Fibroblast of lung (primary cell): ENCODE measurements around the gene CSF3R. TPM values are rescaled to one million over a fixed set of nuclear protein-coding genes. Genes with fewer than 3 reads are reported as not detected.
A peak's percentile ranks its signal among the peaks of the same experiment; 100 is the strongest.

Experiments used
- DNase-seq, 2 donors: peaks; one replicate each; pipeline versions ENCODE4 v3.0.0 to v3.0.0-alpha.2; 2010; ENCODE audit warnings: low read depth in 2 of 2
- H2AFZ ChIP-seq: 2 replicates; pipeline ENCODE4 v1.5.1; 2012; ENCODE audit warnings: low read length, control low read depth, inconsistent platforms
- H3K27ac ChIP-seq: 2 replicates; pipeline ENCODE4 v1.5.1; 2011; ENCODE audit warnings: low read length, control low read depth; ENCODE audit not compliant: insufficient read depth
- H3K27me3 ChIP-seq: 2 replicates; pipeline ENCODE4 v1.5.1; 2011; ENCODE audit warnings: mild to moderate bottlenecking, low read length; ENCODE audit not compliant: control insufficient read depth, insufficient read depth
- H3K36me3 ChIP-seq: 2 replicates; pipeline ENCODE4 v1.5.1; 2011; ENCODE audit warnings: low read length; ENCODE audit not compliant: control insufficient read depth, insufficient read depth
- H3K4me1 ChIP-seq: 2 replicates; pipeline ENCODE4 v1.5.1; 2011; ENCODE audit warnings: low read length; ENCODE audit not compliant: control insufficient read depth, insufficient read depth; ENCODE audit errors: extremely low read depth
- H3K4me2 ChIP-seq: 2 replicates; pipeline ENCODE4 v1.5.1; 2011; ENCODE audit warnings: low read length, control low read depth; ENCODE audit not compliant: insufficient read depth; ENCODE audit errors: extremely low read depth
- H3K4me3 ChIP-seq, 4 experiments: fragments of 200-600 bp in 1 of 4; sonication (generic) in 1 of 4; replicated peaks in 1 of 4; 2 replicates each; pipeline ENCODE4 v1.5.1; 2011 to 2016; ENCODE audit warnings: low read length in 4 of 4, low read depth in 3 of 4, mild to moderate bottlenecking in 3 of 4, control low read depth in 2 of 4, inconsistent platforms in 1 of 4, mixed read lengths in 1 of 4; ENCODE audit not compliant: insufficient read depth in 1 of 4; ENCODE audit errors: control extremely low read depth in 1 of 4
- H3K79me2 ChIP-seq: 2 replicates; pipeline ENCODE4 v1.5.1; 2012; ENCODE audit warnings: mild to moderate bottlenecking, low read length, inconsistent platforms; ENCODE audit not compliant: control insufficient read depth, insufficient read depth
- H3K9ac ChIP-seq: 2 replicates; pipeline ENCODE4 v1.5.1; 2011; ENCODE audit warnings: mild to moderate bottlenecking, low read length, control low read depth; ENCODE audit not compliant: insufficient read depth
- H3K9me3 ChIP-seq: 2 replicates; pipeline ENCODE4 v1.5.1; 2012; ENCODE audit warnings: low read depth, low read length; ENCODE audit not compliant: control insufficient read depth, insufficient read depth
- H4K20me1 ChIP-seq: 2 replicates; pipeline ENCODE4 v1.5.1; 2011; ENCODE audit warnings: low read length; ENCODE audit not compliant: control insufficient read depth, insufficient read depth; ENCODE audit errors: extremely low read depth
- EZH2 ChIP-seq: IDR thresholded peaks from 2 replicates; pipeline ENCODE4 v1.5.1; 2012; ENCODE audit warnings: low read length, control low read depth, mild to moderate bottlenecking; ENCODE audit errors: missing control alignments
- polyA plus RNA-seq, 2 donors: library from polyadenylated mRNA; depleted of rRNA in 1 of 2; stranded (reverse) in 1 of 2; unstranded in 1 of 2; fragments of >200 nt; gene quantifications; 2 replicates each; pipeline ENCODE4 v1.2.1, GENCODE V29; 2011 to 2012; ENCODE audit warnings: missing spikeins in 1 of 2
- total RNA-seq: library from RNA; depleted of rRNA; stranded (reverse); fragments of >200 nt; gene quantifications from 2 replicates; pipeline ENCODE4 v1.2.1, GENCODE V29; 2014
- TF ChIP-seq, protein P1 (sequence below), 2 donors: IDR thresholded peaks in 1 of 2; conservative IDR thresholded peaks in 1 of 2; 1 replicate in 1 of 2; 2 replicates in 1 of 2; pipeline ENCODE4 v1.5.1; 2011 to 2012; ENCODE audit warnings: low read length in 2 of 2, control low read depth in 1 of 2, inconsistent platforms in 1 of 2, low read depth in 1 of 2, mild to moderate bottlenecking in 1 of 2

Gene CSF3R
- total and polyA plus RNA-seq, 2 donors (not counting 1 experiment from before 2014, with no cell fraction given) = under 0.01 TPM; not detected in 1

- Histone ChIP-seq H2AFZ (peak within 1 kb of the TSS; percentile 76), H3K4me2 (peak within 1 kb of the TSS; percentile 94), H3K4me1 (peaks cover 3% of the 10 kb centered on the region), H3K9ac (peak within 1 kb of the TSS; percentile 92), H3K36me3 (peaks cover 10% of the 10 kb centered on the region), H3K79me2 (peaks cover 11% of the 10 kb centered on the region), H4K20me1 (no peaks in the 10 kb centered on the region), H3K27ac (peak within 1 kb of the TSS; percentile 87), H3K4me3 (peak within 1 kb of the TSS; percentile 83 to 98 (median 91)), H3K27me3 (no peaks in the 10 kb centered on the region), H3K9me3 (no peaks in the 10 kb centered on the region)
- TF ChIP-seq EZH2 = no peak
- TF ChIP-seq, protein P1, sequence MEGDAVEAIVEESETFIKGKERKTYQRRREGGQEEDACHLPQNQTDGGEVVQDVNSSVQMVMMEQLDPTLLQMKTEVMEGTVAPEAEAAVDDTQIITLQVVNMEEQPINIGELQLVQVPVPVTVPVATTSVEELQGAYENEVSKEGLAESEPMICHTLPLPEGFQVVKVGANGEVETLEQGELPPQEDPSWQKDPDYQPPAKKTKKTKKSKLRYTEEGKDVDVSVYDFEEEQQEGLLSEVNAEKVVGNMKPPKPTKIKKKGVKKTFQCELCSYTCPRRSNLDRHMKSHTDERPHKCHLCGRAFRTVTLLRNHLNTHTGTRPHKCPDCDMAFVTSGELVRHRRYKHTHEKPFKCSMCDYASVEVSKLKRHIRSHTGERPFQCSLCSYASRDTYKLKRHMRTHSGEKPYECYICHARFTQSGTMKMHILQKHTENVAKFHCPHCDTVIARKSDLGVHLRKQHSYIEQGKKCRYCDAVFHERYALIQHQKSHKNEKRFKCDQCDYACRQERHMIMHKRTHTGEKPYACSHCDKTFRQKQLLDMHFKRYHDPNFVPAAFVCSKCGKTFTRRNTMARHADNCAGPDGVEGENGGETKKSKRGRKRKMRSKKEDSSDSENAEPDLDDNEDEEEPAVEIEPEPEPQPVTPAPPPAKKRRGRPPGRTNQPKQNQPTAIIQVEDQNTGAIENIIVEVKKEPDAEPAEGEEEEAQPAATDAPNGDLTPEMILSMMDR (conservative IDR thresholded peaks at IDR 0.05 in 1 of 2, IDR thresholded peaks at IDR 0.05 in 1 of 2; ENCODE audit: low read depth in 1 of 2, low read length in 2 of 2) = no peak
- DNase-seq = peak; percentile 93 to 96
Observed at GRCh38 chr1:36463803-36464604, 18.7 kb downstream of the CSF3R start, which contains the start of gene MRPS15. Gene MRPS15, minus strand, starts transcription at chr1:36464384. Its CDS starts 109 bp downstream, at chr1:36464275.

DNA sequence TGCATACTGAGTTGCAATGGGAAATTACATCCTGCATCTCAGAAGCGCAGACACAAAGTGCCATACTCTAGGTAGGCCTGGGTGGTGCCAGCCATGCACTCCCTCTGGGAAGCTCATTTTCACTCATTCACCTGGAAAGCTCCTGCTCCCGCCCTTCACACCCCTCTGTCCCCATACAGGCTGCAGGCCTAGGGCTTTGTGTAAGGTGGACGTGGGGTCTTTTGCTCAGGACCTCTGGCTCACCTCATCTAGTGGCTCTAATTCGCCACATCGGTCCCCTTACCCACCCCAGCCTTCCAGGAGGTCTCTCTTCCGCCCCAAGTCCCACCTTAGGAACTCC, 19.3 kb downstream of the CSF3R start:
- Histone ChIP-seq H3K9me3 (no peaks in the 10 kb centered on the region), H3K4me1 (peaks cover 3% of the 10 kb centered on the region), H4K20me1 (no peaks in the 10 kb centered on the region), H3K4me2 (peak overlapping the region; percentile 94), H3K27ac (peak overlapping the region; percentile 87), H3K36me3 (peaks cover 10% of the 10 kb centered on the region), H3K9ac (peak overlapping the region; percentile 92), H3K4me3 (peak overlapping the region; percentile 83 to 98 (median 91)), H3K79me2 (peaks cover 11% of the 10 kb centered on the region), H3K27me3 (no peaks in the 10 kb centered on the region), H2AFZ (peak overlapping the region; percentile 50)
- DNase-seq = no peak
- no peak for TF ChIP-seq EZH2
- TF ChIP-seq, protein P1 (conservative IDR thresholded peaks at IDR 0.05 in 1 of 2, IDR thresholded peaks at IDR 0.05 in 1 of 2; ENCODE audit: low read depth in 1 of 2, low read length in 2 of 2) = no peak

- Histone ChIP-seq H3K9ac (no peak overlapping the region), H3K9me3 (no peaks in the 10 kb centered on the region), H2AFZ (no peak overlapping the region), H3K4me2 (no peak overlapping the region), H3K4me3 (no peak overlapping the region), H4K20me1 (no peaks in the 10 kb centered on the region), H3K79me2 (peaks cover 10% of the 10 kb centered on the region), H3K27me3 (no peaks in the 10 kb centered on the region), H3K36me3 (peaks cover 14% of the 10 kb centered on the region), H3K27ac (no peak overlapping the region), H3K4me1 (no peaks in the 10 kb centered on the region)
- DNase-seq = no peak
- TF ChIP-seq EZH2 = no peak
- TF ChIP-seq, protein P1 (conservative IDR thresholded peaks at IDR 0.05 in 1 of 2, IDR thresholded peaks at IDR 0.05 in 1 of 2; ENCODE audit: low read depth in 1 of 2, low read length in 2 of 2) = no peak
Observed at GRCh38 chr1:36458910-36459309, 23.8 kb downstream of the CSF3R start.
